Sciatic nerve (tissue), 2 donors: ENCODE measurements around the gene TBC1D30. TPM values are rescaled to one million over a fixed set of nuclear protein-coding genes. Genes with fewer than 3 reads are reported as not detected.
"Not testable (repeated sequence)": the region's sequence is repeated elsewhere in the genome, so short reads cannot be mapped to it uniquely, and the experiment has no call there.

Experiments used
- ATAC-seq: fragments of 200-7000 bp; cut with Tn5 transposase; one replicate; pipeline ENCODE4 v1.9.1; 2020; ENCODE audit warnings: mild to moderate bottlenecking, moderate library complexity
- DNase-seq: peaks from one replicate; pipeline ENCODE4 v3.0.0-alpha.2; 2020; ENCODE audit warnings: low spot score
- intact Hi-C: fragments of 100-400 bp; cut with DNase I; formaldehyde crosslinking; loops from one replicate; pipeline ENCODE4 v1.14.2; 2022
- total RNA-seq: library from RNA; stranded (reverse); fragmentation: NEBNext Ultra II Directional; extraction: Animal tissue kit (Norgen Biotek cat#: 25700); gene quantifications from one replicate; pipeline ENCODE4 v1.2.1, GENCODE V29; 2021
- donor health status: DM: no; HTN: no; CAD: no.
- donor health status: DM: no; HTN: no; CAD: no.

The TBC1D30 gene
- total RNA-seq, 1 donor from 2014 or later = 6.2 TPM

DNA sequence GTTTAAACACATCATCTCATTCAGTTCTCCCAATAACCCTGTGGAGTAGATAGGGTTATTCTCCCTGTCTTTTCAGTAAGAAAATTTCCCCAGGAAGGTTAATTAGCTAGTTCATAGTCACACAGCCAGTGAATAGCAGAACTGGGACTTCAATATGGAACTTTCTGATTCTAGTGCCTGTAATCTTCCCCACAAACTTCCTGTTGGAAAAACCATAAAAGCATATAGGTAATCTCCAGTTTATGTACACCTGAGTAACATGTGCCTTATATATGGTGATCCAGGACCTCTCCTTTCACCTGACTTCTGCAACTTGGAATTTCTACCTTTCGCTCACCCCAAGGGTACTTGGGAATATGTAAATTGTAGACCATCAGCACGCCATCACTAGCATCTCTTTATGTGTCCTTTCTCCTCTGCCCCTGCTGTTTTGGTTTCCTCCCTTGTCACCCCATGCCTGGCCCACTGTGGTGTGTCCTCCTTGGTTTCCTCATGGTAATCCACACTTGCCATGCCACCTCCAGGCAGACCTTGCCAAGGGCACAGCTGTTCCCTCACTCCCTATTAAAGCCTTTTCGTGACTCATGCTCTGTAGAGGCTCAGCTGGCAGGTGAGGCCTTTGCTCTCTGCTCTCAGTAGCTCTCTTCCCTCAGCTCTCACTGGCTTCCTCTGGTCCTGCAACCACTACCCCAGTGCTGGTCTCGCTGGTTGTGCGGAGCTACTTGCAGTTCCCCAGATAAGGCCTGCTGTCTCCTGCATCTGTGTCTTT, 16.7 kb downstream of the TBC1D30 start:
- ATAC-seq = no peak

GRCh38 chr12:64848409-64848808, 24.0 kb downstream of the TBC1D30 start:
- intact Hi-C loops, DNase-seq, ATAC-seq: not testable (repeated sequence)

More for the DNA sequence above, 16.7 kb downstream of the TBC1D30 start:
- DNase-seq = no peak
- intact Hi-C loops = no loop called here

DNA sequence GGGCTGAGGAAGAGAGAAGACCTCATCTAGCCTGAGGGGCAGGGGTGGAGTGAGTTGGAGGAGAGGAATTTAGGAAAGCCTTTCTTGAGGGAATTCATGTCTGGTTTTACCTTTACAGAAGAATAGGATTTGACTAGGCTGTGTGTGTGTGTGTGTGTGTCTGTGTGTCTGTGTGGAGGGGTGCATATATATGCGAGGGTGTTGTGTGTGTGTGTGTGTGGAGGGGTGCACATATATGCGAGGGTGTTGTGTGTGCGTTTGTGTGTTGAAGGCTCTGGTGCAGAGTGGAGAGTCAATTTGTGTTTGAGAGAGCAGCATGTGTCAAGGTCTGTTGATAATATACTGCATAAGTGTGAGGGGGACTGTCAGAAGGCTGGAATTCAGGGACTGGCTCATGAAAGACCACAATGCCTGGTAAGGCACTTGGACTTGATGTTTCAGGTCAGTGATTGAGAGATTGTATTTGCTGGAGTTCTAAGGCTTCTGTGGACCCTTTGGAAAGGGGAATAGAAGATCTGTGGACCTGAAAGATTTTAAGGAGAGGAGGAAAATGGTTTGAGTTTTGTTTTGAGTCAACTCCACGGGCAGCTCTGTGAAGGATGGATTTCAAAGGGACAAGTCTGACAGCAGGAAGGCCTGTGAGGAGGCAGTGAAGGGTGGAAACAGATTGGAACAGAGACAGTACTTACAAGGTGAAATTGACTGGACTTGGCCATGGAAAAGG, 34.6 kb downstream of the TBC1D30 start:
- ATAC-seq (no peak), DNase-seq (no peak)
- intact Hi-C loops = no loop called here

- ATAC-seq = no peak
- intact Hi-C loops = no loop called here
- DNase-seq = no peak
Observed at GRCh38 chr12:64860446-64860998, 36.1 kb downstream of the TBC1D30 start.

DNA sequence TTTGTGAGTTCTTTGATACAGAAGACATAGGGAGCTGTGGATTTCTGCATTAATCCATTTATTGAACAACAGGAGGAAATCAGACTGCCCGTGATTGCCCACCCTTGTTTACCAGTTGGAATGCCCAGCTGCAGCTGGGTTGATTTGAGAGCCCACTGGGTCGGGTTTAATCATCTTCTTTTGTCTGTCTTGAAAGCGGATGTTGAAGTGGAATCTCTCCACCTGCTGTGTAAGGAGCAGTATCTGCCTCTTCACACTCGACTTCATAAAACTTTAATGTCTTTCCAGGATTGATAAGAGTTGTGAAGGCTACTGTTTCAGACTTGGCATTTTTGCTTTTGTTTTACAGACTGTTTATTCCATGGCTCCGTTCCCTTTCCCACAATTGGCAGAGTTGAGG, 39.9 kb downstream of the TBC1D30 start:
- ATAC-seq = no peak
- intact Hi-C loops = no loop called here
- no peak for DNase-seq

DNA sequence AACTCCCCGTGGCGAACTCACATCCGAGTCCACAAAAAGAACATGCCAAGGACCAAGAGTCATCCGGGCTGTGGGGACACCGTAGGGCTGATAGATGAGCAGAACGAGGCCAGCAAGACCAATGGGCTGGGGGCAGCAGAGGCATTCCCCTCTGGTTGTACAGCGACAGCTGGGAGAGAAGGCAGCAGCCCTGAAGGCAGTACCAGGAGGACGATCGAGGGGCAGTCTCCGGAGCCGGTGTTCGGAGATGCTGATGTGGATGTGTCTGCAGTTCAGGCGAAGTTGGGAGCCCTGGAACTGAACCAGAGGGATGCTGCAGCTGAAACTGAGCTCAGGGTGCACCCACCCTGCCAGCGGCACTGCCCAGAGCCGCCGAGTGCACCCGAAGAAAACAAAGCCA, 50.7 kb downstream of the TBC1D30 start:
- intact Hi-C loops = no loop called here
- ATAC-seq = no peak
- DNase-seq = no peak

GRCh38 chr12:64876388-64877071, 52.1 kb downstream of the TBC1D30 start:
- ATAC-seq = no peak
- DNase-seq = no peak
- intact Hi-C loops = no loop called here

DNA sequence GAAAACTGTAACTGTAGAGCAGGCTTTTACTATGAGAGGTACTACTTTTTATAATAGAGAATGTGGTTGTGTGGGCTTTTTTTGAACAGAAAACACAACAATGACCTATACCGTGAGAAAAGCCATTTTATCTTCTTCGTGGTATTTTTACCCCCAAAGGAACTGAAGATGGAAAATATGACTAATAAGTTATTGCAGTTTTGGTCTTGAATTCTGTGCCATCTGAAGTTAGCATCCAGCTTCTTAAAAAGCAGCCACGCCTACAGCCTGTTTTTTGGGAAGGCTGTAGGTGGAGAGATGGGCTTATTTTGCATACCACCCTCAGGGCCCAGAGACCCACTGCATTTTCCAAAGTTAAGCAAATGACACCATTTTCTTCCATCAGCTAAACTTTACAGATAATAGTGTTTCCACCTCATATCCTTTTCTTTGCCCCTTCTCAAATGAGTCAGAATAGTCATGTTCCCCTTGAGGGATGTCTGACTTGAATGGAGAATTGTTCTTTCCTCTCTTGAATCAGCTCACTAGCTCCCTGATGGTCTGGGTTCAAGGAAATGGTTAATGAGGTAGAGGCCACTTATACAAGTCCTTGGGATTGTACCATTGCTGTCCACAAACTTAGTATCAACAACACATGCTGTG, 53.0 kb downstream of the TBC1D30 start:
- no peak for ATAC-seq
- DNase-seq = no peak
- intact Hi-C loops = no loop called here

DNA sequence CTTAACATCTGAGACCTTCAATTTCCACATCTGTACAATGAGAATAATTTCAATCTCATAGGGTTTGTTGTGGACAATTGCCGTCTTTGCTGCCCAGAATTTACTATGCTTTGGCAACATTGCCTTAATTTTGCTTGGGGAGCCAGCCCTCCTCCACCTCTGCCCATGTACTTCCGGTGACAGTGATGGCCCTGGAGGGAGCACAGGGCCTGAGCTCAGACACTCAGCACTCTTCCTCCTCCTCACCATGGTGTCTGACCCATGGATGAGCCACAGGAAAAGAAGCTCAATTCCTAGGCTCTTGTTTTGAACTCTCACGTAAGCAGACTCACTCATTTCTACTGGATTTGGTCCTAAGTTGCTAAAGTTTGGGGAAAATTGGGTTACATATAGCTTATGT, 58.2 kb downstream of the TBC1D30 start:
- intact Hi-C loops = no loop called here
- no peak for DNase-seq
- ATAC-seq = no peak

DNA sequence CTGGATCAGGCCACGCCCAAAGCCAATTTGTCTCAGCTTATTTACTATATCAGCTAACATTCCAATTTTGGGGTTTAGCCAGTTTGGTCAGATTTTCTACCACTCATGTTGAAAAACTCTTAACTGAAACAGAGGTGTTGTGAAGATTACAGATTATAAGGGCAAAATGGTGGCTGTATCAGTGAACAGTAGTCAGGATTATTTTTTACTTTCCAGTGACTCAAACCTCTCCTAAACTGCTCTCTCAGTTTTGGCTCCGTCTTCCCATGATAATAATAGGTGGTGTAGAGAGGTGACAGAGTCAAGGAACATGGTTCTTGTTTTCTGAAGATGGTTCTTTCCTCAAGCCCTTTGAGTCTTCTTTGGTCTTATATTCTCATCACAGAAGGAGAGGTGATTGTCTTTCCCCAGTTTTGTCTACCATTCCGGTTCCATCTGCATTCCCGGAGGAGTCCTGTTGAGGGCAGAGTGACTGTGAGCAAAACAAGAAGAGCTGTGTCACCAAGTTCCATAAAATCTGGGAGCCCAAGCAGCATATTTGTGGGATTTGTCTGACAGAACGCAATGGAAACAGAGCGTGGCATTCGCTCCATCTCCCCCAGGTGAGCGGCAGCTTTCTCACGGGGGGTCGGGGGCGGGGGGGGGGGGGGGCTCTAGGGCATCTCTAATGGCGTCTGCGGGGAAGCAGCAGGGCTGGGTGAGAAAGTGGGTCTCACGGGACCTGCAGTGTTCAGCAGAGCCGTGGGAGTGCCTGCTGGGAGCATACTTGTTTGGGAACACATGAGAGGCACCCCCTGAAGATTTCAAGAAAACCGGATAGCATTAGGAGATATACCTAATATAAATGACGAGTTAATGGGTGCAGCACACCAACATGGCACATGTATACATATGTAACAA, 59.1 kb downstream of the TBC1D30 start:
- intact Hi-C loops = no loop called here
- DNase-seq = no peak
- no peak for ATAC-seq

GRCh38 chr12:64884164-64884542, 59.7 kb downstream of the TBC1D30 start:
- DNase-seq = no peak
- intact Hi-C loops = no loop called here
- no peak for ATAC-seq

DNA sequence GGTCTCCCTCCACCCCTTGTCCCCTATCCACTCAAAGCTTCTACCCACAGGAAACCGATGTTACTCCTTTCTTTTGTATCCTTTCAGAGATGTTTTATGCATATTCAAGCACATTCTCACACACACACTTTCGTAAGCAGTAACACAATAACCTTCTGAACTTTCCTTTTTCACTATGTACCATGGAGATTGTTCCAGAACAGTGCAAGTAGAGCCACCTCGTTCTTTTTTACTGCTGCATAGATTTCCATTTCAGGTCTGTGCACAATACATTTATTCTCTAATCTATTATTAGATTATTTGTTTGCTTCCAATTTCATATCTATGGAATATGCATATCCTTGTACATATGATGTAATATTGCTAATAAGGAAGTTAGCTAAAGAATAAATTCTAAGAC, 60.3 kb downstream of the TBC1D30 start:
- ATAC-seq (no peak), DNase-seq (no peak)
- intact Hi-C loops = loop anchor here (5.0 kb wide), 1 partner anchor 928 kb away; no protein-coding TSS in a partner anchor

- intact Hi-C loops = loop anchor here (5.0 kb wide), 1 partner anchor 923 kb away; no protein-coding TSS in a partner anchor
- ATAC-seq (no peak), DNase-seq (no peak)
Observed at GRCh38 chr12:64889434-64890216, 65.2 kb downstream of the TBC1D30 start.

GRCh38 chr12:64890873-64891468, 66.5 kb downstream of the TBC1D30 start:
- ATAC-seq (peak; percentile 52), DNase-seq (no peak)
- intact Hi-C loops = no loop called here

- ATAC-seq (no peak), DNase-seq (no peak)
- intact Hi-C loops = no loop called here
Observed at GRCh38 chr12:64891629-64892028, 67.2 kb downstream of the TBC1D30 start.

DNA sequence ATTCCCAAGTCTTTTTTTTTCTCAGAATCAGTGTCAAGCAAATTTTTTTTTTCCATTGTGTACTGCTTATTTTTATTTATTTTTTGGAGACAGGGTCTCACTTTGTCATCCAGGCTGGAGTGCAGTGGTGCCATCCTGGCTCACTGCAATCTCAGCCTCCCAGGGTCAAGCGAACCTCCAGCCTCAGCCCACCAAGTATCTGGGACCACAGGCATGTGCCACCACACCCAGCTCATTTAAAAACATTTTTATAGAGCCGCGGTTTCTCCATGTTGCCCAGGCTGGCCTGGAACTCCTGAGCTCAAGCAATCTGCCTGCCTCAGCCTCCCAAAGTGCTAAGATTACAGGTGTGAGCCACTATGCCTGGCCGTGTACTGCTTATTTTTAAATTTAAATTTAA, 68.1 kb downstream of the TBC1D30 start:
- no peak for ATAC-seq
- intact Hi-C loops = no loop called here
- DNase-seq = no peak

DNA sequence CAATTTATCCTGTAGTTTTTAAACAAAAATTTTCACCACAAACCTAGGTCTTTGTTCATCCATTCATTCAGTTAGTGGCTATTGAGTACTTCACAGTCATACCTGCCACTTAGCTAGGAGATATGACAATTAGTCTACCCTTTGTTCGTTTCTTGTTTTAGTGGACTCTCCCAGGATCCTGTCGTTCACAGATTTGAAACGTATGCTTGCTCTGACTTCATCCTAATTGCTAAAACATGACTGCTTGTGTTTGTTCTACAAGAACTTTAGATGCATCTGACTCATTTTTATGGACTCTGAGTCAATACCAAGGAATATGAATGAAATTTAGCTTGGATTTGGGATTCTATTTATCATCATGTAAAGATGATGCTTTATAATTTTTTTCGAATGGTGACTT, 69.5 kb downstream of the TBC1D30 start:
- DNase-seq (no peak), ATAC-seq (no peak)
- intact Hi-C loops = no loop called here
